HG02759 (cell line): ENCODE data around the gene MRPL55.

ENCODE experiments used
- ATAC-seq: cut with Tn5 transposase; IDR thresholded peaks from one replicate; pipeline ENCODE4 v1.9.1; 2021; ENCODE audit warnings: mild to moderate bottlenecking, moderate library complexity; ENCODE audit not compliant: unreplicated experiment

Gene MRPL55

DNA sequence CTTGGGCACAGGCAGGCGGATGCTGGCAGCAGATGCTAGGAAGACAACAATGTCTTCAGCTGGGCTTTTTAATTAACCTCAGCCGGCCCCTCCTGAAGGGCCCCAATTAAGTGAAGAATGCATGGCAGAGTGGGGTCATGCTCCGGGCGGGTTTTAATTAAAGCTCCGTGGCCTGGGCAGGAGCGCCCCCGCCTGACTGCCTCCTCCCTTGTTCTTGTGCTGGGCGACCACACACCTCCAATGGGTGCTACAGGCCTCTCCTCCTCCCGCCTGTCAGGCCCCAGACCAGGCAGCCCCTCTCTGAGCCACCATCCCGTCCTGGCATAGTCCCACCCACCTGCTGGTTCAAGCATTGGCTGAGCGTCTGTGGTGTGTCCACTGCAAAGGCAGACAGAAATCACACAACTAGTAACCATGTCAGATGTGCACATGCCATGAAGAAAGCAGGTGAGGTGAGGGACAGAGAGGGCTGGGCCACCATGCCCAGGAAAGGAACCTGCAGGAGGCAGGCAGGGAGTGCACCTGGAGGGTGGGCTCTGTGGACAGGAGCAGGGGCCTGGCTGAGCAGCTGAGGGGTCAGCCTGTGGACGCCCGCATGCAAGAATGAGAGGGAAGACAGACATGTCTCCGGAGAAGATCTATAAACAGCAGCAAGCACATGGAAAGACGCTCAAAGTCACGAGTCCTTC, 35.1 kb downstream of the MRPL55 start:
- no peak for ATAC-seq

DNA sequence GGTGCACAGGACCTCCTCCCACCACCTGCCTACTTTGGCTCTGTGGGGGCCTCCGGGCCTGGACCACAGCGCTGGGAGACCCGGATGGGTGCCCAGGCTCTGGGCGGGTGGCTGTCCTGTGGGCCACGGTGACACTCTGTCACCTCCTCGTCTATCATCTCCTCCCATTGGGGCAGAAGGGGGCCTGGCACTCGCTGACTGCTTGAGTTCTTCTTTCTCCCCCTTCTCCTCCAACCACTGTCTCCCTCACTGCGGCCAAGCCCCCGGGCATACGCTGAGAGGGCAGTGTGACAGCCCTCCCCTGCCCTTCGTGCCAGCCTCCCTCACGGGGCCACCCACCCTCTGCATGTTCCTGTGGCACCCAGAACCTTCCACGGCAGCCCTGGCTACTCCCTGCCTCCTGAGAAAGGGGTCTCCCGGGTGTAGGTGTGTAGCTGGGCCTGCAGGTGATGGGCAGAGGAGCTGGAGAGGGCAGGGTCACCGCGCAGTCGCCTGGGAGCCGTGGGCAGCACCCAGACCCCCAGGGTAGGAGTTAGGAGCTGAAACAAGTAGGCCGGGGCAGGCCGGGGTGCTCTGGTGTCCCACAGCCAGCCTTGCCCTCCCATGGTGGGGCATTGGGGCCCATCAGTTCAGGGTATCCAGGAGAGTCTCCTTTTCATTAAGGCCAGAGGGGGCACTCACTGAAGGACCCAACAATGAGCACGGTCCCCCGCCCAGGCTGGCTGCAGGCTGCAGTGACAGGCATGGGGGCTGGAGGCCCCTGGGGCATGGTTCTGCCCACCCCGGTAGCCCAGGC, 35.8 kb downstream of the MRPL55 start:
- ATAC-seq, result no peak

DNA sequence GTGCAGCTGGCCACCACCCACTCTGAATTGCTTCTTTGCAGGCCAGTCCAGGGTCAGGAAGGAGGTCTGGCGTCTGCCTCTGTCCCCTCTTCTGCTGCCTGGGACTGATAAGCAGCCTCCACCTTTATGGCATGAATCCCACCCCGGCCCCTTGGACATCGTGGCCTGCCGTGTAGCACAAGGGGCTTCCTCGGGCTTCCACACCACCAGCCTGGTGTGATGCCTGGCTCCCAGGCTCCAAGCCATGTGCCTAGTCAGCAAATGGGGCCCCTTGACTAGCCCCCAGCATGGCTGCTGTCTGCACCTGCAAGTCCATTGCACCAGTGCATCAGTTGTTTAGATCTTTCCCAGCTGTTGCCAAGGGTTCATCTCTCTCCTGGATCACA, 36.4 kb downstream of the MRPL55 start:
- ATAC-seq, result no peak

DNA sequence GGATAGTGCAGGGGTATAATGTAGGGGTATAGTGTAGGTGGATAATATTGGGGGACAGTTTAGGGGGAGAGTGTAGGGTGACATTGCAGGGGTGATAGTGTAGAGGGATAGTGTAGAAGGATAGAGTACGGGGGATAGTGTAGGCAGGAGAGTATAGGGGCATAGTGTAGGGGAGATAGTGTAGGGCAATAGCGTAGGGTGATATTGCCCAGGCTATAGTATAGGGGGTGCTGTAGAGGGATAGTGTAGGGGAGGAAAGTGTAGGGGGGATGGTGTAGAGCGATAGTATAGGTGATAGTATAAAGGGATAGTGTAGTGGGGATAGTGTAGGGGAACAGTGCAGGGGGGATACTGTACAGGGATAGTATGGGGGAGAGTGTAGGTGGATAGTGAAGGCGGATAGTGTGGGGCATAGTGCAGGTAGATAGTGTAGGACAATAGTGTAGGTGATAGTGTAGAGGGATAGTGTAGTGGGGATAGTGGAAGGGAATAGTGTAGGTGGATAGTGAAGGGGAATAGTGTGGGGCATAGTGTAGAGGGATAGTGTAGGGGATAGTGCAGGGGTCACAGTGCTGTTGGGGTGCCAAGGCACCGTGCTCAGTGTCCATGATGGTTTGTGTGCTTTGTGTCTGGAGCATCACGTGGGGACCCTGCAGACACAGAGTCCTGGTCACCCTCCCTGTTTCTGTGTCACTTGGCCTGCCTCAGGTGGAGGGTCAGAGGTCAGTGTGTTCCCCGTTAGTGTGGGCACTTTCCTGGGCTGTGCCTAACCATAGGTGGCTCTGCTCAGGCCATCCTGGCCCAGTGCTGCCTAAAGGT, 37.1 kb downstream of the MRPL55 start:
- no peak for ATAC-seq

DNA sequence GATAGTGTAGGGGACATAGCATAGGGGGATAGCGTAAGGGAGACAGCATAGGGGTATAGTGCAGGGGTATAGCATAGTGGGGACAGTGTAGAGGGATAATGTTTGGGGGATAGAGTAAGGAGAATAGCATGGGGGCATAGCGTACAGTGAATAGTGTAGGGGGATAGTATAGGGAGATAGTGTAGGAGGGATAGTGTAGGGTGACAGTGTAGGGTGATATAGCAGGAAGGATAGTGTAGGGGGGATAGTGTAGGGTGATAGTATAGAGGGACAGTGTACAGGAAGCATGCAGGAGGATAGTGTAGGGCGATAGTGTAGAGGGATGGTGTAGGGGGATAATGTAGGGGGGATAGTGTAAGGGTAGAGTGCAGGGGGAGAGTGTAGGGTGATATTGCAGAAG, 38.2 kb downstream of the MRPL55 start:
- no peak for ATAC-seq

DNA sequence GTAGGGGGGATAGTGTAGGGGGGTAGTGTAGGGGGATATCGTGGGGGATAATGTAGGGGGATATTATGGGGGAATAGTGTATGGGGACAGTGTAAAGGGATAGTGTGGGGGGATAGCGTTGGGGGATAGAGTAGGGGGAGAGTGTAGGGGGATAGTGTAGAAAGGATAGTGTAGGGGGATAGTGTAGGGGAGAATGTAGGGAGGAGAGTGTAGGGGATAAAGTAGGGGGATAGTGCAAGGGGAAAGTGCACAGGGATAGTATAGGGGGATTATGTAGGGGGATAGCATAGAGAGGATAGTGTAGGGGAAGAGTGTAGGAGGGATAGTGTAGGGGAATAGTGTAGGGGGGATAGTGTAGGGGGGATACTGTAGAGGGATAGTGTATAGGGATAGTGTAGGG, 38.9 kb downstream of the MRPL55 start:
- ATAC-seq, result no peak

DNA sequence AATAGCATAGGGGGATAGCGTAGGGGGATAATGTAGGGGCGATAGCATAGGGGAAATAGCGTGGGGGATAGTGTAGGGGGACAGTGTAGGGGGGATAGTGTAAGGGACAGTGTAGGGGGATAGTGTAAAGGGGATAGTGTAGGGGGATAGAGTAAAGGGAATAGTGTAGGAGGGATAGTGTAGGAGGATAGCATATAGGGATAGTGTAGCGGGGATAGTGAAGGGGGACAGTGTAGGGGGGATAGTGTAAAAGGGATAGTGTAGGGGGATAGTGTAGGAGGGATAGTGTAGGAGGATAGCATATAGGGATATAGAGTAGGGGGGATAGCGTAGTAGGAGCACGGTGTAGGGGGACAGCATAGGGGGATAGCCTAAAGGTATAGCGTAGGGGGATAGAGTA, 40.7 kb downstream of the MRPL55 start:
- ATAC-seq, result no peak

DNA sequence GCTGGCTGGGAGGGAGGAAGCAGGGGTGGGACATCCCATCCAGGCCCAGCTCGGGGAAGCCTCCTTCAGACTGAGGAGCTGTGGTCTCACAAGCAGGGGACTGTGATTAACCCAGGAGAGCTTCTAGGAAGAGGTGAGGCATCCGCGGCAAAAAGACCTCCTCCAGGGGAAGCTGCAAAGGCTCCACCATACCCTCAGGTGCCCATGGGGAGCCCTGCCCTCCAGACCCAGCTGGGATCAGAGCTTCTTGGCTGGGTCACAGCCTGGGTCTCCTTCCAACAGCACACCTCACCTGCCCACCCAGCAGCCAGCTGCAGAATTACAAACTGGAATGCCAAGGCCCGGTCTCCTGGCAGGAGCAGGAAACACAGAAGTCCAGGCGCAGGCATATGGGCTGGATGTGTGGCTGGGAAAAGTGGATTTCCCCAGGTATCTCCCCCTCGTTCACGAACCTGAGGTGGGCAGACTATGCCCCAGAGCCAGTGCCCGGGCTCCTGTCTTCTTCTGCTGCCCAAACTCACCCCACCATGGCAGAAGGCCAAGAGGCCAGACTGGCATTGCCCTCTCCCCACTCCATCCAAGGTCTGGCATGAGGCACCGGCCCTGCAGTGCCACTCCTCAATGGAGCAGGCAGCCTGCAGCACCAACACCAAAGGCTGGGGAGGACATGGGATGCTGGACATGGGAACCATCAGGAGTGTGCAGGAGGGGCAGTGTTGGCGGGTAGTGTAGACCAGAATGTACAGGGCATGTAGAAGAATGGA, 42.0 kb downstream of the MRPL55 start:
- ATAC-seq, result no peak

DNA sequence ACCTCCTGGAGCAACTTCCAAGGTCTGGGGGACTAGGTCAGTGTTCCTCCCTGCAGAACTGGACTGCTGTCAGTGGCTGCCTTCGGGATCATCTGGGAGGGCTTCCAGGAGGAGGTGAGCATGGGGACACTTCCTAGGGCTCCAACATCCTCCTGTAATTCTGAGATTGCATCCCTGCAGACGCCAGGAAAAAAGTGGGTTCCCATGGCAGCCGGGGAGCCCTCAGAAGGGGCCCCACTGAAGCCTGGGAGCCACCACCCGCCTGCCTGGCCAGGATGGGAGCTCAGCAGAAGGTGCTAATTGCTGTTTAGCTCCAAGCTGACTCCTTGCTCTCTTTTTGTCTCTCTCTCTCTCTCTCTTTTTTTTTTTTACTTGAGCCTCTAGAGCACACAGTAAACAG, 42.7 kb downstream of the MRPL55 start:
- no peak for ATAC-seq

DNA sequence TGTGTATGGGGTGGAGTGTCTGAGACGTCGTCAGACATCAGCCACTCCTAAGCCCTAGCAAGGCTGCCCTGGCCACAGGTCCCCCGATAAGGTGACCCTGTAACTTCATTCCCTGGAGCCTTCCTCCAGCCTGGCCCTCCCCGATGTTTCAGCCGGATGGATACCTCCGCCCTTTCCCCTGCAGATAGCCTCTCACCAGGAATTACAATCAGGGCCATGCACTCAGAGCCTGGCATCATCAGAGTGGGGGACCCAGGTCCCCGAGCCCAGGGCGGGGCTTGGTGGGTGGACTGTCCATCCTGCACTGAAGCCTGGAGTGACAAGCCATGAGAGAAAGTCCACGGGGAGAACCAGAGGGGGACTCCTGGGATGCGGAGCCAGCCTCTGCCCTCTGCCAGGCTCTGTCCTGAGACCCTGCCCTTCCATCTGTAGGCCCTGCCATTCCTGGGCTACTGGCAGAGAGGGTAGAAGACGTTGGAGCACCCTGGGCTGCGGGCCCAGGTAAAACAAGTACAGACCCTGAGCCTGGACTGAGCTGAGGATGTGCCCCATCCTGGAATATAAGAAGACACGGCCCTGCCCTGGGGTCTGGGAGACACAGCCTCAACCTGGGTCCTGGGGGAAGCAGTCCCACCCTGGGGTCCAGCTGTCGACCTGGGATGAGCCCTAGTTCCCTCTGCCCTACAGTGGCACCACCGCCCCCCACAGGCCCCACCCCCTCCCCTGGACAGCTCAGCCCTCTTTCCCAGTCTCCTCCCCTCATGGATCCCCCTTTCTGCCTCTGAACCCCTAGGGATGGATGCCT, 43.4 kb downstream of the MRPL55 start:
- ATAC-seq, result no peak

DNA sequence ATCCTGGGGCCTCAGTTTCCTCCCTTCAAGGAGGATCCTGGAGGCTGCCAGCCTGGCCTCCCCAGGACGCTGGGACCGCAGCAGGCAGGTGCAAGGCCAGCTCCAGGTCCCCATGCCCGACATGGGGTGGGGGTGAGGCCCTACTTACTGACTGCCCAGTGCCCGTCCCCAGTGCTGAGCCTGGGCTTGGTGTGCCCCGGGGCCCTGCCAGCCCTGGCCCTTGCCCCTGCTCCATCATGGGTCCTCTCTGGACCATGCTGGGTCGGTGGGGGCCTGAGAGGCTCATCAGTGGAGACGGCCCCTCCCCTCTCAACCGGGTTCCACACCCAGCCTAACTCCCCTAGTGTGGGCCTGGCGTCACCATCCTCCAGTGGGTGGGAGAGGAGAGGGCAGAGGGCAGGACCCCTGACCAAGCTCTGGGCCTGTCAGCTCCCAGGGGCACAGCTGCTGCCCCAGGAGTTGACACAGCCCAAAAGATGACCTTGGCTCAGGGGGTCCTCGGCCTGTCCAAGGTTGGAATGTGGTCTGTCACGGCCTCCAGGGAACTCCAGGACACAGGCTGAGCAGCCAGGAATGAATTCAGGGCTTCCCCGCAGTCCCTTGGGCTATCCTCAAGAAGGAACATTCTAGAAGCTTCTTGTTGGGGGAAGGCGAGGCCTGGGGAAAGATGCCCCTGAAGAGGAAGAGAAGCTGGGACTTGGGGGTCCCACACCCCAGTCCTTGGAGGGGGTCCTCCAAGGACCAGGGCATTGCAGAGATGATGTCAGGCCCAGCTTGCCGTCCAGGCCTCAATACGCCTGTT, 44.2 kb downstream of the MRPL55 start:
- ATAC-seq, result no peak

DNA sequence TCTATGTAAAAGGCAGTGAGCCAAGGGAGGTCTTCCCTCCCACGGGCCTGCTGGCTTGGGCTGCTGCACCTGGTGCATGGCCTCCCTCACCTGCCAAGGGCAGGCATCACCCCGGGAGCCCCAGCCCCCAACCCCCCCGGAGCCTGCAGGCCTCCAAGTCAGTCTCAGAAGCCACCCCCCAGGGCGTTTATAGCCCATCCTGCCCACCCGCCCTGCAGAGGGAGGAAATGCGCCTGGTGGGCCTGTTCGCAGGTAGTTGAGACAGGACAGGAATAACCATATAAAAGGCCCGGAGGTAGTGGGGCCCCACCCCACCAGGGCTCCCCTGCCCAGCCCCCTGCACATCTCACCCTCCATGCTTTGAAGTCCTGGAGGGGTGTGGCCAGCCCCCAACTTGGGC, 44.8 kb downstream of the MRPL55 start:
- no peak for ATAC-seq

DNA sequence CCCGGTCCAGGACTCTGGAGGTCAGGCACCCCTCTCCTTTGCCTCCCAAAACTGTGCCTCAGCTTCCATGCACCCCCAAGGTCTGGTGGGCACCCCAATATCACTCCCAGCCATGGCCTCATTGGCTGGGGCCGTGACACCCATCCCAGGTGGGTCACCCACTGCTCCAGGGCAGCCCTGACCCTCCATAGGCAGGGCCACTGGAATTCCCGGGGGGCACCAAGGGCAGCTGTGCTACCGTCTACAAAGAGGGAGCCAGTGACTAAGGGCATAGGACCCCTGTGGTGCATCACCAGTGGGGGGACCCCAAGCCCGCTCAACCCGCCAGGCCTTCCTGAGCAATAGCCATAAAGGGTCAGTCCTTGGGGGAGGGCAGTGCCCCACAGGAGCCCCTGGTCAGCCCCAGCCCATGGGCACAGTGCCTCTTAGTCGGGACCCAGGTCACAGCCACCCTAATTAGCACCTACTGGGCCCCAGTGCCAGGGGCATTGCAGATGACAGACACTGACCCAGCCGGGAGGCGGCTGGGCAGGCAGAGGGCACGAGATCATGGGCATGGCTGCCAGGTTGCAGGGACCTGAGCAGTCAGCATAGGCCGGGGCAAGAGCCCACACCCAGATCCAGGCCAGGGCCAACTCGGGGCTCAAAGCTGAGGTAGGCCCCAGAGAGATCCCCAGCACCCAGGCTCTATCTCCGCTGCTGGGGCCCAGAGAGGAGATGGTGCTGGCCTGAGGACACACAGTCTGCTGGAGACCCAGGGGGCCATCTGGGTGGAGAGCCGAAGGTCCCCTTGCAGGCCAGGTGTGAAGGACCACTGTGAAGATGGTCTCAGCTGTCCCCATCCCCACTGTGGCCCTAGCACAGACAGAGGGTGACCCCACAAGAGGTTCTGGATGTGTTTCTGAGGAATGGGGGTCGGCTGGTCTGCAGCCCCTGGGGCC, 45.6 kb downstream of the MRPL55 start:
- ATAC-seq, result no peak

DNA sequence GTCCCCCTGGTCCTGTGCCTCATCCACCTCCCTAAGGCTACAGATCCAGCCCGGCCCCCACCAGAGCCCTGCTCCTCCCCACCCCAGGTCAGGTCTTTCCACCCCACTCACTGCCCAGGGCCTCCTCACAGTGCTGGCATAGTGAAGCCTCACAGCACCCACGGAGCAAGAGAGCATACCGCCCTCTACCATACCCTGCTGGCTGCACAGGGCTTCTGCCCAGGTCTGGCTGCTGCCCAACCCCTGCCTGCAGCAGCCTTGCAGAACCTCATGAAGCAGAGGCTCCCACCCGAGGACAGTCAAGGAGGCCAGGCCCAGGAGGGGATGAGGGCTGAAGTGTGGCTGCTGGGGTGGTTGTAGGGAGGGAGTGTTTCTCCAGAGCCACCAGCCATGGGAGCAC, 46.3 kb downstream of the MRPL55 start:
- no peak for ATAC-seq

DNA sequence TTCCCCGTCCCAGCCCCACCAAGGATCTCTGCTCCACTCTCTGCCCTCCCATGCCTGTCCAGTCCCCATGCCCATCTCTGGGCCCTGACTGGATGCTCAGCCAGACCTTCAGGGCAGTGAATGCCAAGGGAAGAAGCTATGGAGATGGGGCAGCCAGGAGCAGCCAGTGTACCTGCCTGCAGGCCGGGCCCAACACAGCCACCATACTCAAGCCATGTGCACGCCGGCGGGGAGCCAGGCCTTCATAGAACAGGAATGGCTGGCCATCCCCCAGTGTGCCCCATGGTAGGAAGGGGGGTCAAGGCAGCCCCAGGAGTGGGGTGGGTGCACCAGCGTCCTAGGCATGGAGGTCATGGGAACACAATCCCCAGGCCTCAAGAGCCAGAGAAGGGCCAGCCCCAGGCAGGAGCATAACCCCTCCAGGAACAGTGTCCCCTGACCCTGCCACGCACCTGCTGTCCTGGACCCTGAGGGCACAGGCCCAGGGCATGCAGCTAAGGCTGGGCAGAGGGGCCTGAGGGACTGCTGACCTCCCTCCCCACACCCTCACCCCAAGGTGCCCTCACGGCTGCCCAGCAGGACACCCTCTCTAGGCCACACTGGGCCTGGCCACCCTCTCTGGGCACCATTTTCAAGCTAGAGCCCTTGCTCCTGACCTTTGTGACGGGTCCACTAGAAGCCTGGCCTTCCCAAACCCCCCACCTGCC, 46.9 kb downstream of the MRPL55 start:
- ATAC-seq, result no peak

DNA sequence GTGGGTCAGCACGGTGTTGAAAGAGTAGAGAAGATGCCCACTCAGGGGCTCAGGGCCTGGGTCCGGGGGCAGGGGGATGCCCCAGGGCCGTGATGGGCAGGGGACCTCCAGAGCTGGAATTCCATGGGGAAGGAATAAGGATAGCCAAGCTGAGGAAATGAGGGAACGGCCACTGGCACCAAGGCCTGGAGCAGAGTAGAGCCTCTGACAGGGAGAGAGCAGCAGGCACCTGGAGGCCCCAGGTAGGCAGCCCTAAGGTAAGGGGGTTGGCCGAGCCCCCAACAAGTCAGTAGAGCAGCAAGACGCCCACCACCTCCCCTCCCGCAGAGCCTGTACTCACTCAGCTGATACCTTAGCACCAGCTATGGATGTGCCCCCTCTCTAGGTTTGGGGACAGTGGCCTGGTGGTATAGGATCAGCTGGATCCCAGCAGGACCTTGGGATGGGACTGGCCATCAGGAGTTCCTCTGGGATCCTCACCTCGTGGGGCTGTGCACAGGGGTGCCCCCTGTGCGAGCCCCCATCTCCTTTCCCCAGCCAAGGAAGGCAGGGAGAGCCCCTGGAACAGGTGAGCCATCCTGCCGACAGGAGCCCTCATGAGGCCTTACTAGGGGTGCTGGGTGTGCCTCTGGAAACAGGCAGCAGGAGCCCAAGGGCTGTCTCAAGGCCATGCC, 47.6 kb downstream of the MRPL55 start:
- no peak for ATAC-seq
